Hepatocyte (in vitro differentiated cells): ENCODE data around the gene TSSC4. TPM values are rescaled to one million over a fixed set of nuclear protein-coding genes. Genes with fewer than 3 reads are reported as not detected.

Experiments
- DNase-seq: peaks from one replicate; pipeline ENCODE4 v3.0.0-alpha.2; 2016; ENCODE audit warnings: low spot score
- H2AFZ ChIP-seq: fragments of 200-600 bp; sonication (generic); 2 replicates; pipeline ENCODE4 v1.6.0; 2016; ENCODE audit warnings: antibody characterized with exemption, mild to moderate bottlenecking
- H3K27ac ChIP-seq: fragments of 200-600 bp; sonication (generic); 2 replicates; pipeline ENCODE4 v1.5.1; 2016; ENCODE audit warnings: mild to moderate bottlenecking
- H3K27me3 ChIP-seq: fragments of 200-600 bp; sonication (generic); 2 replicates; pipeline ENCODE4 v1.6.1; 2016
- H3K36me3 ChIP-seq: fragments of 200-600 bp; sonication (generic); replicated peaks from 2 replicates; pipeline ENCODE4 v1.5.1; 2016; ENCODE audit warnings: low read depth; ENCODE audit not compliant: insufficient read depth
- H3K4me1 ChIP-seq: fragments of 200-600 bp; sonication (generic); 2 replicates; pipeline ENCODE4 v1.5.1; 2016; ENCODE audit warnings: mild to moderate bottlenecking, moderate library complexity; ENCODE audit not compliant: insufficient read depth
- H3K4me2 ChIP-seq: fragments of 200-600 bp; sonication (generic); 2 replicates; pipeline ENCODE4 v1.6.0; 2016
- H3K4me3 ChIP-seq: fragments of 200-600 bp; sonication (generic); 2 replicates; pipeline ENCODE4 v1.5.1; 2016; ENCODE audit warnings: mild to moderate bottlenecking
- H3K79me2 ChIP-seq: fragments of 200-600 bp; sonication (generic); 2 replicates; pipeline ENCODE4 v1.6.0; 2017; ENCODE audit warnings: mild to moderate bottlenecking
- H3K9me2 ChIP-seq: fragments of 200-600 bp; sonication (generic); replicated peaks from 2 replicates; pipeline ENCODE4 v1.6.0; 2017; ENCODE audit warnings: mild to moderate bottlenecking; ENCODE audit not compliant: insufficient read depth
- H3K9me3 ChIP-seq: fragments of 200-600 bp; sonication (generic); 2 replicates; pipeline ENCODE4 v1.5.1; 2016; ENCODE audit warnings: low read depth, mild to moderate bottlenecking
- H4K20me1 ChIP-seq: fragments of 200-600 bp; sonication (generic); 2 replicates; pipeline ENCODE4 v1.6.0; 2016; ENCODE audit warnings: mild to moderate bottlenecking; ENCODE audit not compliant: insufficient read depth, poor library complexity, severe bottlenecking
- CTCF ChIP-seq: fragments of 200-600 bp; sonication (generic); IDR thresholded peaks from 2 replicates; pipeline ENCODE4 v1.5.1; 2016; ENCODE audit warnings: antibody characterized with exemption, mild to moderate bottlenecking; ENCODE audit not compliant: poor library complexity
- EZH2 ChIP-seq: fragments of 200-600 bp; sonication (generic); IDR thresholded peaks from 2 replicates; pipeline ENCODE4 v1.6.1; 2016; ENCODE audit warnings: antibody characterized with exemption, mild to moderate bottlenecking, borderline replicate concordance
- EZH2phosphoT487 ChIP-seq: fragments of 200-600 bp; sonication (generic); IDR thresholded peaks from one replicate; pipeline ENCODE4 v1.6.1; 2018; ENCODE audit warnings: antibody characterized with exemption, mild to moderate bottlenecking, low read depth, moderate library complexity; ENCODE audit not compliant: unreplicated experiment, severe bottlenecking
- WGBS: methylation state at CpG from one replicate; pipeline ENCODE4 v1.1.6; 2016; ENCODE audit warnings: low lambda C conversion rate; ENCODE audit errors: missing lambda C conversion rate; 5-methylcytosine and 5-hydroxymethylcytosine counted together
- polyA plus RNA-seq: library from polyadenylated mRNA; unstranded; fragments of >200 nt; fragmentation: Nextera tagmentation; extraction: Ambion mirVana; gene quantifications from 2 replicates; pipeline ENCODE4 v1.2.1, GENCODE V29; 2016
- total RNA-seq: library from RNA; depleted of rRNA; stranded (reverse); fragments of >200 nt; gene quantifications from 2 replicates; pipeline ENCODE4 v1.2.3, GENCODE V29; 2014

The TSSC4 gene
- total and polyA plus RNA-seq, 2 experiments from 2014 or later: 33.8 to 68.5 TPM

GRCh38 chr11:2398664-2399355 is 1.7 kb upstream of the TSSC4 start:
- Histone ChIP-seq H3K4me2 (peak overlapping the region; percentile 90), H3K4me3 (no peak overlapping the region), H4K20me1 (peaks cover 5% of the 10 kb centered on the region), H3K4me1 (peaks cover 21% of the 10 kb centered on the region), H3K27me3 (no peaks in the 10 kb centered on the region), H3K27ac (peak overlapping the region; percentile 95), H3K36me3 (no peaks in the 10 kb centered on the region), H3K9me3 (no peaks in the 10 kb centered on the region), H3K9me2 (no peaks in the 10 kb centered on the region), H3K79me2 (peaks cover 22% of the 10 kb centered on the region), H2AFZ (no peak overlapping the region)
- 68% methylated on average over 7 of the region's 7 CpGs for WGBS
- no peak for DNase-seq
- TF ChIP-seq CTCF: no peak
- TF ChIP-seq EZH2phosphoT487: no peak
- no peak for TF ChIP-seq EZH2

GRCh38 chr11:2399488-2400068 is 972 bp upstream of the TSSC4 start:
- Histone ChIP-seq H3K4me3 (peak overlapping the region; percentile 35), H3K27me3 (no peaks in the 10 kb centered on the region), H4K20me1 (no peaks in the 10 kb centered on the region), H3K27ac (peak overlapping the region; percentile 95), H3K9me2 (no peaks in the 10 kb centered on the region), H3K4me1 (peaks cover 21% of the 10 kb centered on the region), H3K36me3 (no peaks in the 10 kb centered on the region), H3K9me3 (no peaks in the 10 kb centered on the region), H3K79me2 (peaks cover 22% of the 10 kb centered on the region), H3K4me2 (peak overlapping the region; percentile 90), H2AFZ (no peak overlapping the region)
- no peak for DNase-seq
- WGBS: 52% methylated on average over 19 of the region's 23 CpGs
- TF ChIP-seq CTCF: no peak

- H3K4me3 ChIP-seq: peak overlapping the region; percentile 95
- DNase-seq: no peak
- H4K20me1 ChIP-seq: no peaks in the 10 kb centered on the region
- no peaks in the 10 kb centered on the region for H3K9me3 ChIP-seq
- peaks cover 22% of the 10 kb centered on the region for H3K79me2 ChIP-seq
- no peaks in the 10 kb centered on the region for H3K27me3 ChIP-seq
- H3K4me2 ChIP-seq: peak overlapping the region; percentile 94
- H2AFZ ChIP-seq: peak overlapping the region; percentile 13
- H3K27ac ChIP-seq: peak overlapping the region; percentile 88
- H3K9me2 ChIP-seq: no peaks in the 10 kb centered on the region
- no peak for TF ChIP-seq EZH2phosphoT487
- TF ChIP-seq EZH2: no peak
- no peak for TF ChIP-seq CTCF
- WGBS: 2% methylated on average over 55 of the region's 55 CpGs
- no peaks in the 10 kb centered on the region for H3K36me3 ChIP-seq
- peaks cover 21% of the 10 kb centered on the region for H3K4me1 ChIP-seq
Measured at GRCh38 chr11:2400762-2401435, 349 bp downstream of the TSSC4 start.
